Fibroblast of lung (primary cell): ENCODE data around the gene FBXW12.
"Not testable (repeated sequence)": the region's sequence is repeated elsewhere in the genome, so short reads cannot be mapped to it uniquely, and the experiment has no call there.

Source experiments
- CTCF ChIP-seq, 2 donors: IDR thresholded peaks in 1 of 2; conservative IDR thresholded peaks in 1 of 2; 1 replicate in 1 of 2; 2 replicates in 1 of 2; pipeline ENCODE4 v1.5.1; 2011 to 2012; ENCODE audit warnings: low read length in 2 of 2, control low read depth in 1 of 2, inconsistent platforms in 1 of 2, low read depth in 1 of 2, mild to moderate bottlenecking in 1 of 2
- EZH2 ChIP-seq: IDR thresholded peaks from 2 replicates; pipeline ENCODE4 v1.5.1; 2012; ENCODE audit warnings: low read length, control low read depth, mild to moderate bottlenecking; ENCODE audit errors: missing control alignments

- not testable (repeated sequence) for TF ChIP-seq CTCF (conservative IDR thresholded peaks at IDR 0.05 in 1 of 2, IDR thresholded peaks at IDR 0.05 in 1 of 2; ENCODE audit: low read depth in 1 of 2, low read length in 2 of 2); EZH2
Measured at GRCh38 chr3:48337536-48337935, 34.5 kb upstream of the FBXW12 start.
